WERI-Rb-1 (cell line): ENCODE measurements around the gene NME3.

Experiments used
- DNase-seq: peaks from one replicate; pipeline ENCODE4 v3.0.0-alpha.2; 2020
- H3K27ac ChIP-seq: fragments of 250-450 bp; sonication (Bioruptor Pico); 2 replicates; pipeline ENCODE4 v1.5.1; 2020; ENCODE audit warnings: mild to moderate bottlenecking, moderate library complexity
- H3K27me3 ChIP-seq: fragments of 250-450 bp; sonication (Bioruptor Pico); 2 replicates; pipeline ENCODE4 v1.5.1; 2021; ENCODE audit warnings: mild to moderate bottlenecking, low read depth, moderate library complexity; ENCODE audit not compliant: insufficient read depth, severe bottlenecking
- H3K36me3 ChIP-seq: fragments of 250-450 bp; sonication (Bioruptor Pico); 2 replicates; pipeline ENCODE4 v1.5.1; 2020; ENCODE audit warnings: mild to moderate bottlenecking, moderate library complexity
- H3K4me3 ChIP-seq: 2 replicates; pipeline ENCODE4 v1.5.1; 2011; ENCODE audit warnings: low read depth, mild to moderate bottlenecking, control low read depth, low read length
- H3K9me3 ChIP-seq: fragments of 250-450 bp; sonication (Bioruptor Pico); 2 replicates; pipeline ENCODE4 v1.5.1; 2021; ENCODE audit warnings: mild to moderate bottlenecking, moderate library complexity; ENCODE audit not compliant: severe bottlenecking
- TF ChIP-seq, protein P1 (sequence below): IDR thresholded peaks from 2 replicates; pipeline ENCODE4 v1.5.1; 2011; ENCODE audit warnings: low read depth, mild to moderate bottlenecking, control low read depth, inconsistent platforms, low read length

Gene NME3

GRCh38 chr16:1812732-1813163, 41.4 kb upstream of the NME3 start:
- TF ChIP-seq, protein P1, sequence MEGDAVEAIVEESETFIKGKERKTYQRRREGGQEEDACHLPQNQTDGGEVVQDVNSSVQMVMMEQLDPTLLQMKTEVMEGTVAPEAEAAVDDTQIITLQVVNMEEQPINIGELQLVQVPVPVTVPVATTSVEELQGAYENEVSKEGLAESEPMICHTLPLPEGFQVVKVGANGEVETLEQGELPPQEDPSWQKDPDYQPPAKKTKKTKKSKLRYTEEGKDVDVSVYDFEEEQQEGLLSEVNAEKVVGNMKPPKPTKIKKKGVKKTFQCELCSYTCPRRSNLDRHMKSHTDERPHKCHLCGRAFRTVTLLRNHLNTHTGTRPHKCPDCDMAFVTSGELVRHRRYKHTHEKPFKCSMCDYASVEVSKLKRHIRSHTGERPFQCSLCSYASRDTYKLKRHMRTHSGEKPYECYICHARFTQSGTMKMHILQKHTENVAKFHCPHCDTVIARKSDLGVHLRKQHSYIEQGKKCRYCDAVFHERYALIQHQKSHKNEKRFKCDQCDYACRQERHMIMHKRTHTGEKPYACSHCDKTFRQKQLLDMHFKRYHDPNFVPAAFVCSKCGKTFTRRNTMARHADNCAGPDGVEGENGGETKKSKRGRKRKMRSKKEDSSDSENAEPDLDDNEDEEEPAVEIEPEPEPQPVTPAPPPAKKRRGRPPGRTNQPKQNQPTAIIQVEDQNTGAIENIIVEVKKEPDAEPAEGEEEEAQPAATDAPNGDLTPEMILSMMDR: peak; percentile 78
- no peak overlapping the region for H3K27ac ChIP-seq
- H3K36me3 ChIP-seq: peaks cover 38% of the 10 kb centered on the region
- no peak overlapping the region for H3K4me3 ChIP-seq
- peak; percentile 71 for DNase-seq
- H3K9me3 ChIP-seq: no peaks in the 10 kb centered on the region
- H3K27me3 ChIP-seq: no peaks in the 10 kb centered on the region

- no peaks in the 10 kb centered on the region for H3K9me3 ChIP-seq
- DNase-seq: no peak
- H3K27me3 ChIP-seq: no peaks in the 10 kb centered on the region
- TF ChIP-seq, protein P1: no peak
- H3K36me3 ChIP-seq: peaks cover 50% of the 10 kb centered on the region
- H3K4me3 ChIP-seq: no peak overlapping the region
- H3K27ac ChIP-seq: no peak overlapping the region
Measured at GRCh38 chr16:1810536-1810935, 39.2 kb upstream of the NME3 start.

- Histone ChIP-seq H3K36me3 (peaks cover 53% of the 10 kb centered on the region), H3K4me3 (no peak overlapping the region), H3K27ac (no peak overlapping the region), H3K27me3 (no peaks in the 10 kb centered on the region), H3K9me3 (no peaks in the 10 kb centered on the region)
- DNase-seq: no peak
- TF ChIP-seq, protein P1: no peak
Measured at GRCh38 chr16:1810106-1810505, 38.8 kb upstream of the NME3 start.

DNA sequence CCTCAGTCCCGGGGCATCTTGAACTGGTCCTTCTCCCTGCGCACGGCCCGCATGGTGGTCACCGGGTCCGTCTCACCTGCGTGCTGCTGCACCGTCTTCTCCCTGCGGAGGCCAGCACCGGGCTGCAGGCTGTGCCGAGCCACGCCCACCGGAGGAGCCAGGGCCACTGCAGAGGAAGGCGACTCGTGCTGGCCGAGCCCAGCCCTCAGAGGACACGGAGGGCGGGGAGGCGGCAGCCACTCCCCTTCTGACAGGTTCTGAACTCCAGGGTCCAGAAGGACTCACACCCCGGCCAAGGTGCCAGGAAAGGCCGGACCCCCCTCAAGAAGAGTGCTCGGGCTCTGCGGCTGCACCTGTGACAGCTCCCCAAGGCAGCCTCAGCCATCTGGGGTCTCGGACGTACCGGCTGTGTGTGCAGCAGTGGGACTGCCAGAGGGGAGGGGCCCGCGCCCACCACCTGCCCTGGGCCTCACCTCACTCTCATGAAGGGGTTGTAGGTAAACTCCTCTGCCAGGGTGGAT, 38.0 kb upstream of the NME3 start:
- H3K27me3 ChIP-seq: no peaks in the 10 kb centered on the region
- peaks cover 53% of the 10 kb centered on the region for H3K36me3 ChIP-seq
- no peak overlapping the region for H3K27ac ChIP-seq
- TF ChIP-seq, protein P1: no peak
- no peaks in the 10 kb centered on the region for H3K9me3 ChIP-seq
- H3K4me3 ChIP-seq: no peak overlapping the region
- no peak for DNase-seq

- H3K9me3 ChIP-seq: no peaks in the 10 kb centered on the region
- no peak for DNase-seq
- TF ChIP-seq, protein P1: no peak
- no peaks in the 10 kb centered on the region for H3K27me3 ChIP-seq
- H3K27ac ChIP-seq: no peak overlapping the region
- no peak overlapping the region for H3K4me3 ChIP-seq
- peaks cover 53% of the 10 kb centered on the region for H3K36me3 ChIP-seq
Measured at GRCh38 chr16:1808691-1809090, 37.3 kb upstream of the NME3 start.

- Histone ChIP-seq H3K27ac (no peak overlapping the region), H3K36me3 (peaks cover 53% of the 10 kb centered on the region), H3K9me3 (no peaks in the 10 kb centered on the region), H3K27me3 (no peaks in the 10 kb centered on the region), H3K4me3 (no peak overlapping the region)
- TF ChIP-seq, protein P1: no peak
- no peak for DNase-seq
Measured at GRCh38 chr16:1807626-1808025, 36.3 kb upstream of the NME3 start.
